NCI-H187 treated with DMSO at 0.1 percent for 48 hours (cell line): ENCODE data around the gene SLC24A3.

Experiments
- DNase-seq: peaks from one replicate; lab custom pipeline; 2025; lab: John Stamatoyannopoulos, UW

The SLC24A3 gene

DNA sequence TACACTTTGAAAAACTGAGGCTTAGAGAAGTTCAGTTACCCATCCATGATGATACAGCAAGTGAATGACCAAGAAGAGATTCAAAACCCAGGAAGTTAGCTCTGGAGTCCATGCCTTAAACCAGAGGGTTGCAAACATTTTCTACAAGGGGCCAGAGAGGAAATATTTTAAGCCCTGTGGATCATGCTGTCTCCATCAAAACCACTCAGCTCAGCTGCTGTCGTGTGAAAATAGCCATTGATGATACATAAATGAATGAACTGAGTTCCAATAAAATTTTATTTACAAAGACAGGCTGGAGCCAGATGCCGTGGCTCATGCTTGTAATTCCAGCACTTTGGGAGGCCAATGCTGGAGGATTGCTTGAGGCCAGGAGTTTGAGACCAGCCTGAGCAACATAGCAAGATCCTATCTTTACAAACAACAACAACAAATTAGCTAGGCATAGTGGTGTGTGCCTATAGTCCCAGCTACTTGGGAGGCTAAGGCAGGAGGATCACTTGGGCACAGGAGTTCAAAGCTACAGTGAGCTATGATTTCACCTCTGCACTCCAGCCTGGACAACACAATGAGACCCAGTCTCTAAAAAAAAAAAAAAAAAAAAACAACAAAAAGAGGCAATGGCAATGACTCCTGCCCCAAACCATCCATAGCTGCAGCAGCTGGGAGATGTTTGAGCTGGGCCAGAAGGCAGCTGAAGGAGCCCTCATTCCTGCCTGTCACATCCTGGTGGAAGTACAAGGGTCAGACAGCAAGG lies 501.6 kb downstream of the SLC24A3 start:
- no peak for DNase-seq

GRCh38 chr20:19714579-19714840 lies 502.1 kb downstream of the SLC24A3 start:
- no peak for DNase-seq

DNA sequence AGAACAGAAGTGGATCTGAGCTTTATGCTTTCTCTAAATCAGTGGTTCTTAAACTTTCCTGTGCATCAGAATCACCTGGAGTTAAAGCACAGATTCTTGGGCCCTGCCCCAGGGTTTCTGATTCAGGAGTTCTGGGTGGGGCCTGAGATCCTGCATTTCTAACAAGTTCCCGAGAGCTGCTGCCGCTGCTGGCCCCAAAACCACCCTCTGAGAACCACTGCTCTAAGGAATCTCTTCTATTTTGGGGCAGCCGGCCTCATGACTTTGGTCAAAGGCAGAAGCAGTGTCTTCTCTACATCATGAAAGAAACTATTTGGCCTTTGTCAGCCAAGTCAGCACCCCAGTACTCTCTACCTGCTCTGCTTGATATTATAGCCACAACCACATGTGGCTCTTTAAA lies 503.5 kb downstream of the SLC24A3 start:
- DNase-seq: no peak

DNA sequence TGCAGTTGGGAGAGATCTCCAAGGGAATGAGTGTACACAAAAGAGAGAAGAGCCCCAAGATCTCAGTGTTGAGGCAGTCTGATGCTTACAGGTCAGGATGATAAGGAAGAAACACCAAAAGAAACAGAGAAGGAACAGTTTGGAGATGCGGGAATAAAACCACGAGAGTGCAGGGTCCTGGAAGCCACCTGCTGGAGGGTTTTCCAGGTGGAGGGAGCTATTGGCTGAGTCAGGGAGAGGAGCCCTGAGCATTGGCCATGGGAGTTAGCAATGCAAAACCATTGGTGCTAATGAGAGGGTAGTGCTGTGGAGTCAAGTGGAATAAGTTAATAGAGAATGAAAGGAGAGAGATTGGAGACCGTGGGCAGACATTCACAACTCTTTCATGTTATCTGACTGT lies 506.4 kb downstream of the SLC24A3 start:
- no peak for DNase-seq

- DNase-seq: no peak
These were observed 508.5 kb downstream of the SLC24A3 start for GRCh38 chr20:19720991-19721390.

DNA sequence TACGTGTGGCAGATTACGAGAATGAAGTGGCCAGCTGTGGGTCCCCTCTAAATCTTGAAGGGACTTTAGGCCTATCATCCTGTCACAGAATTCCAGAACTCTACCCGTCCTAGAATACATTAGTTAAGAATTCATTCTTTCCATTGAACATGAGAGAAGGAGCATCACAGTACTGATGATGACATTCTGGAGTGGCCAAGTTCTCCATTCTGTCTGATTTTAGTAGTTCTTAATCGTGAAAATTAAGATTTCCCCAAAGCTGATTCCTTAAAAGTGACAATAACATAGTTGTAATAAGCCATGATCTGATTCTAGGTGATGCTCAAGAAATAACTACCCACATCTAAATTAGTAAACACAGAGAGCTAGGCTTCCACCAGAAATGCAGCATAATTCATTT lies 510.6 kb downstream of the SLC24A3 start:
- no peak for DNase-seq

GRCh38 chr20:19723813-19724430 lies 511.5 kb downstream of the SLC24A3 start:
- DNase-seq: no peak

DNA sequence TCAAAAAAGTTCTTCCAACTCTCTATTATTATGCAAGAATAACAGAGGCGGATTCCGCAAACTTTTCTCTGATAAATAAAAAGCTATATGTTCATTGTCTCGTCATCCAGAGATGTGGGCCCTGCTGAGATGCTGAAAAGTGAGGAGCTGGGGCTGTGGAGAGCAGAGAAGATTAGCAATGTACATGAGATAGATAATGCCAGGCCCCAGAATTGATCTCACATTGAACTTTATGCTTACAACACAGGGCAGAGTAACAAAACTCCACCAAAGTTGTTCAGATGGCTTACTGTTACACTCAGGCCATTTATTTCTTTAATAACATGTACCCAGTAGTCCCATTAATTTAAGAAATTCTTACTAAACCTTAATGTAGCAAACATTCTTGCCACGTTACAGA lies 512.9 kb downstream of the SLC24A3 start:
- DNase-seq: no peak

- no peak for DNase-seq
These were observed 513.5 kb downstream of the SLC24A3 start for GRCh38 chr20:19725814-19726525.

DNA sequence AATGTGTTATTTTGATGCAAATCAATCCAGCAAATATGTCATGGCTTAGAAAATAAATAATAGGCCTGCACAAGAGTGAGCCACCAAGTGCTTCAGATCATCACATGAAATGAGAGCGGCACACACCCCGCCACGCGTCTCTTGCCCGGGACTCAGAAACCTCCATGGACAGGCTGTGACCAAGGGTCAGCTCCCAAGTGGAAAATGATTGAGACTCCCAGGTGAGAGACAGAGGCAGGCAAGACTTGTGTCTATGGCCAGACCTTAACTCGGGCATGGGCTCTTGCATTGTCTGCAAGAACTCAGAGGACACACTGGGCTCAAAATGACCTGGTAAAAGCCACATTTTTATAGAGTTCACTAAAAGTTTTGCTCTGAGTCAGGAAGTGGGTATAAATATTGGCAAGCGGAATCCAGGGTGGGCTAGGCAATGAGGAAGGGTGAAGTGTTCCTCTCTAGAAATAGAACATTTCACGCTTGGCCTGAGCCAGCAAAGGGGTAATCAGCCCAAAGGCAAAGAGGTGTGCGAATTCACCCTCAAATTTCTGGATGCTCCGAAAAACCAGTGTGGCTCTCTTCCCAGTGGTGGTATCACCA lies 514.9 kb downstream of the SLC24A3 start:
- no peak for DNase-seq

GRCh38 chr20:19729672-19730071 lies 517.2 kb downstream of the SLC24A3 start:
- DNase-seq: no peak

DNA sequence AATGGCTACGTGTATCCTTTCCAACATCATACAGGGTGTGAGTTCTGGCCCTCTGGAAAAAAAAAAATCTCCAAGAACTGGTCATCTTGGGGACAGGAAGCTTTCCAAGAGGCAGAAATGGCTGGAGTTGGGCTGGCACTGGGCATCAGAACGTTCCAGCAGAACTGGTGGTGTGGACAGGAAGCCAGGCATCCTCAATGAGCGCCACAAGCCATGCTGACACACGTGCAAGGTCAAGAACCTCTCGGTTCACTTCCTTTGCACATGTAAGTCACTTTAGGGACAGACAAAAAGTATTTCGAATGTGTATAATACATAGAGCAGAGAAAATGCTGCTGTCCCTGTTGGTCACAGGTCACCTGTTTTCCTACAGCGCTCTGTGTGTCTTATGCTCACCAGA lies 518.3 kb downstream of the SLC24A3 start:
- no peak for DNase-seq

GRCh38 chr20:19734811-19735210 lies 522.4 kb downstream of the SLC24A3 start:
- no peak for DNase-seq

DNA sequence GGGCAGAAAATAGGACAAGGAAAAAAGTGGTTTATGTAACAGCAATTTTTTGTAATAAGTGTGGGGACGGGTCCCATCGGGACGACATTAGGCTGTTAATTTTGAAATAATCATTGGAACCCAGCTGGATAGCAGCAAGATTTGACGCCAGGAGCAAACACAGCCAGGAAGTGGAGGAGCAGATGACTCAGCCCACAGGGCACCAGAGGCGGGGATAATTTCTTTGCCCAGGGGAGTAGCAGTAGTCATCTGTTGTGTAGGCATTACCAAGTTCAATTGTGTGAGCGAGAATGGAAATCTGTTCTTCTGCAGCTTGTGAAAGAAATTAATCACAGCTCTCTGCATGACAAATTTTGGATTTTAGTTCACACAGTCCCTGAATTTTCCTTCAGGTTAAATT lies 523.0 kb downstream of the SLC24A3 start:
- DNase-seq: no peak

GRCh38 chr20:19737025-19737424 lies 524.6 kb downstream of the SLC24A3 start:
- DNase-seq: no peak

DNA sequence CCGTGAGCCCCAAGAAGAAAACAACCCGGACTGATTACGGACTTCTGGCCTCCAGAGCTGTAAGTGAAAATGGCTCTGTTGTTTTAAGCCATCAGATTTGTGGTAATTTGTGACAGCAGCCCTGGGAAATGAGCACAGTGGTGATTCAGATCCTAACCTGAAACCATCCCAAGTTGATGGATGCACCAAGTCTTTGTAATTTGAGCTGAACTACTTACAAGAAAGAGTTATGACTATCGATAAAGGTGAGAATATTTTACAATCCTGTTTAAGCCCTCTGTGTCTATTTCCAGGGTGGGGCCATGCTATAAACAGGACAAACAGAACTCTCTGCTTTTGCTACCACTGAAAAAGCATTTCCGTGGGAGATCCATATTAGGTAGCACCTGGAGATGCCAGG lies 526.5 kb downstream of the SLC24A3 start:
- no peak for DNase-seq

DNA sequence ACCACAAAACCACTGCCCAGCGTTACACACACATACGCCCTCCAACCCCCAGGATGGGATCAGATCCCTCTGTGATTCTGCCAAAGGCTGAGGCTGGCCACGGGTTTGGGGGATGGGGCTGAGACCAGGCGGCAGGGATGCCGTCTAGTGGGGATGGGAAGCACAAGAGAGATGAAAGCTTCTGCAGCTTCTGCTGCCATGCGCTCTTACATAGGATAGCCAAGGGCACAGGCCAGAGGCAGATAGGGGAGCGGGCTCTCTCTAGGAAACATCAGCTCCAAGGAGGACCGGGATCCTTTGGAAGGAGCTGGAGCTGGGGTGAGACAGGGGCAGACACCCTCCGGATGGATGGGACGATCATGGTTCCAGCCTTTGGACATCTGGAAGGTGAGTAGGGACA lies 526.9 kb downstream of the SLC24A3 start:
- DNase-seq: no peak

- DNase-seq: no peak
These were observed 528.1 kb downstream of the SLC24A3 start for GRCh38 chr20:19740512-19740911.

- no peak for DNase-seq
These were observed 529.5 kb downstream of the SLC24A3 start for GRCh38 chr20:19741924-19742323.

DNA sequence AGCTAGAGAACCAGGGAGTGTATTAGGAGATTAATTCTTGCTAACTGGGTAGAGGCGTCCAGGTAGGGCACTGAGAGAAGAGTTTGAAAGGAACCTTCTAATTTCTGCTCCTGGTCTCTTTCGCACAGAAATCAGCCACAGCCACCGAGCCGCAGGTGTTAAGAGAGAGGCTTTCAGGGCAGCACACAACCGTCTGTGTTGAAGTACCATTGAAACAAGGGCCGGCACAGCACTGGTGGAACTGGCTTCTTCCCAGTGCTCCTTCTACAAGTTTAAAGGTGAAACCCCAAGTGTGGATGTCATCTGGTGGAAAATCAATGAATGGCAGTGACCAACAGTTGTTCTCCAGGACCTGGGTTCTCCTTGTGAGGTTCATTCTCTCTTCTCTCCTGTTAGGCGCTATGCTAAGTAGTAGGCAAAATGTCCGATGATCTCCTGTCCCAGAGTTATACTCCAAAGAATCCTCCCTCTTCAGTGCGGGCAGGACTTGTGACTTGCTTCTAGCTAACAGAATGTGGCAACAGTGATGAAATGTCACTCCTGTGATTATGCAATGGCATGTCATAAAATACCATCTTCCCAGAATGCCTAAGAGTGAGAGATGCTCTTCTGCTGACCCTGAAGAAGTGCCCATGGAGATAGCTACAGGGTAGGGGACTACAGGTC lies 530.7 kb downstream of the SLC24A3 start:
- no peak for DNase-seq

- no peak for DNase-seq
These were observed 531.2 kb downstream of the SLC24A3 start for GRCh38 chr20:19743640-19743995.

GRCh38 chr20:19745106-19745505 lies 532.7 kb downstream of the SLC24A3 start:
- no peak for DNase-seq

DNA sequence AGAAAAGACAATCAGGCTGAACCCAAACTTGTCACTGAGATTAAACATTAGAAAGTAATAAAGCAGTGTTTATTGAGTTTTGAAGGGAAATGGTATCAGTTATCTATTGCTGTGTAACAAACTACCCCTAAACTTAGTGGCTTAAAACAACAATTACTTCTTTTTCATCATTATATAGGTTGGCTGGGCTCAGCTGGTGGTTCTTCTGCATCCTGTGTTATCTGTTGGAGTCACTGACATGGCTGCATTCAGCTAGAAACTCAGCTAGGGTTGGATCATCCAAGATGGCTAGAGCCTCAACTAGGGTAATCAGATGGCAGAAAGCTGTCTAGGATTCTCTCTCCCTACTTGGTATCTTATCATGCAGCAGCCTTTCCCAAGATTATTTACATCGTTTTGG lies 533.1 kb downstream of the SLC24A3 start:
- no peak for DNase-seq
